Measurements from ENCODE around the gene CRLF2.
"Not testable (repeated sequence)": the region's sequence is repeated elsewhere in the genome, so short reads cannot be mapped to it uniquely, and the experiment has no call there.

Gene CRLF2

GRCh38 chrX:1167918-1168481, 44.4 kb downstream of the CRLF2 start:
- DNase-seq (ENCODE audit: low read depth in 2 of 2) = no peak

- DNase-seq (ENCODE audit: low read depth in 2 of 2) = no peak
These were observed 45.0 kb downstream of the CRLF2 start for GRCh38 chrX:1167466-1167865.

DNA sequence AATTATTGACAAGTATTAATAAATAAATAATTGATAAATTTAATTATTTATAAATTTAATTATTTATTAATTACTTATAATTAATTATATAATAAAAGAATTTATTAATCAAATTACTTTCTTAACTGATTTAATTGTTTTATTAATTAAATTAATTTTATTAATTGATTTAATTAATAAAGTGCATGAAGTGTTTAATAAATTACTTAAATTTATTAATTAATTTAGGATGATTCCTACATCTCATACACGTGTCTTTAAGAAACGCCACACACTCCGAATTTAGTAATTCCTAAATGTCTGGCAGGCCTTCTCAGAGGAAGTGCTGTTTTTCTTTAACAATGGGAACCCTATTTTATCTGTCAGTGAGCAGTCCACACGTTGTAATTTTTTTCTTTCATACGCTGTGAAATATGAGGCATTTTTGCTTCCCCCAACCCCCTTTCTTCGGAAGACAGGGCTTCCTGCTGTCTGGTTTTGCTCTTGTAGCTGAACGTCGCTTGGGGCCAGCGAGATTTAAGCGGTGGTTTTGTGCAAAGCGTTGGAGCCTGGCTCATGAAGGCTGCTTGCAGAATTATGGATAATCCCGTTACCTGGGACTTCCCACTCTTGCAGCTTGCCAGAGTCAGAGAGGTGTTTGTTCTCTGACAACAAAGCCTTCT, 46.8 kb downstream of the CRLF2 start:
- no peak for DNase-seq (ENCODE audit: low read depth in 2 of 2)

DNA sequence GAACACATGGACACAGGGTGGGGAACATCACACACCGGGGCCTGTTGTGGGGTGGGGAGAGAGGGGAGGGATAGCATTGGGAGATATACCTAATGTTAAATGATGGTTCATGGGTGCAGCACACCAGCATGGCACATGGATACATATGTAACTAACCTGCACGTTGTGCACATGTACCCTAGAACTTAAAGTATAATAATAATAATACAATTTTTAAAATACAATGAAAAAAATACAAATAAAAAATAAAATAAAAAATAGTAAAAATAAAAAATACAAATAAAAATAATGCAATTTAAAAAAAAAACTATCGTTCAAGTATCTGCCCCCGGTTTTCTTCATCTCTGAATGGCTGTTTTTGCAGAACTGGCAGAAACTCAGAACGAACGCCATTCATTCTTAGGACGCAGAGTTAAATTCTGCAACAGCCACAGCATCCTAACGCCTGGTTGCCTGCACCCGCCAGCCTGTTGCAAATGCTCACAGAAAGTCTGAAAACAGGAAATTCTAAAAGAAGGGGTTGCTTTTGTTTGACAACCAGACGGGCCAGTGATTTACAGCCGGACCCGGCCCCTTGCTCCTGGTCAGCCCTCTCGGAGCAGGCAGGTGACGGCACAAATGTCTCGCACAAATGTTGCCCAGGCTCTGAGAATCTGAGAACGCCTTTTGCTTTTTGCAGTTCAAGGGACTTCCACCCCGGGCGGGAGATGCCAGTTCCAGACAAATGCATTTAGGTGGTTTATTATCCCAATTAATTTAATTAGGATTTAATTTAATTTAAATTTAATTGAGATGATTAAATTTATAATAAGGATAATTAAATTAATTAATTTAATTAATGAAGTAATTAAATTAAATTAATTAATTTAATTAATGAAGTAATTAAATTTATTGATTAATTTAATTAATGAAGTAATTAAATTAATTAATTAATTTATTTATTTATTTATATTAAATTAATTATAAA, 47.8 kb downstream of the CRLF2 start:
- no peak for DNase-seq (ENCODE audit: low read depth in 2 of 2)

DNA sequence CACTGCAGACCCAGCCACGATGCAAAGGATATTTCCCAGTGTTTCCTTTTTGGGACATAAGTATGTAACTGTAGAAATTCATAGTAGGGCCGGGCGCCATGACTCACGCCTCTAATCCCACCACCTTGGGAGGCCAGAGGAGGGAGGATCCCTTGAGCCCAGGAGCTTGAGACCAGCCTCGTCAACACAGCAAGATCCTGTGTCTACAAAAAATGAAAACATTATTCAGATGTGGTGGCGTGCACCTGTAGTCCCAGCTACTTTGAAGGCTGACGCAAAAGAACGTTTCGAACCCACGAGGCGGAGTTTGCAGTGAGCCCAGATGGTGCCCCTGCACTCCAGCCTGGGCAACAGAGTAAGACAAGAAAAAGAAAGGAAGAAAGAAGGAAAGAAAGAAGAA, 49.2 kb downstream of the CRLF2 start:
- no peak for DNase-seq (ENCODE audit: low read depth in 2 of 2)

GRCh38 chrX:1162119-1162916, 50.1 kb downstream of the CRLF2 start:
- DNase-seq (ENCODE audit: low read depth in 2 of 2) = no peak

DNA sequence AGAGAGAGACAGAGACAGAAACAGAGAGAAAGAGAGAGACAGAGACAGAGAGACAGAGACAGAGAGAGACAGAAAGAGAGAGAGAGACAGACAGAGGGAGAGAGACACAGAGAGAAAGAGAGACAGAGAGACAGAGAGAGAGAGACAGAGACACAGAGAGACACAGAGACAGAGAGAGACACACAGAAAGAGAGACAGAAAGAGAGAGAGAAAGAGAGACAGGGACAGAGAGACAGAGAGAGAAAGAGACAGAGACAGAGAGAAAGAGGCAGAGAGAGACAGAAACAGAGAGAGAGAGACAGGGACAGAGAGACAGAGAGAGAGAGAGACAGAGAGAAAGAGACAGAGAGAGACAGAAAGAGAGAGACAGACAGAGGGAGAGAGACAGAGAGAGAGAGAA, 52.9 kb downstream of the CRLF2 start:
- DNase-seq (ENCODE audit: low read depth in 2 of 2) = no peak

GRCh38 chrX:1156681-1157455, 55.6 kb downstream of the CRLF2 start:
- not testable (repeated sequence) for DNase-seq (ENCODE audit: low read depth in 2 of 2)

GRCh38 chrX:1153940-1154339, 58.5 kb downstream of the CRLF2 start:
- no peak for DNase-seq (ENCODE audit: low read depth in 2 of 2)

DNA sequence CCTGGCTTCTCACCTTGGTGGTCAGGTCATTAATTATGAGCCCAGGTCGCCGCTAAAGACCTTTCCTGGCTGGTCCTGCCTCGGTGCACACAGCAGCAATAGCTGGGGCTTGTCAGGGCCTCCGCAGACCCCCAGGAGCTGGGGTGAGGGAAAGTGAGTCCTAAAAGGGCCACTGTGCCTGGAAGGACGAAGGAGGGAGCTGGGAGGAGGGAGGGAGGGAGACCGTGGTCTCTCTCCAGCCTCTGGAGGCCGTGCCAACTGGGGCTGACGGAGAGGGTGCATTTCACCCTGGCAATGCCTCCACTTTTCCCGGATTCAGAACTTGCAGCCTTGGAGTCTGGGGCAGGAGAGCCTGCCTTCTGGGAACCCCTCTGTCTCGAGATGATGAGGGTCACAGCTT, 60.4 kb downstream of the CRLF2 start:
- no peak for DNase-seq (ENCODE audit: low read depth in 2 of 2)

DNA sequence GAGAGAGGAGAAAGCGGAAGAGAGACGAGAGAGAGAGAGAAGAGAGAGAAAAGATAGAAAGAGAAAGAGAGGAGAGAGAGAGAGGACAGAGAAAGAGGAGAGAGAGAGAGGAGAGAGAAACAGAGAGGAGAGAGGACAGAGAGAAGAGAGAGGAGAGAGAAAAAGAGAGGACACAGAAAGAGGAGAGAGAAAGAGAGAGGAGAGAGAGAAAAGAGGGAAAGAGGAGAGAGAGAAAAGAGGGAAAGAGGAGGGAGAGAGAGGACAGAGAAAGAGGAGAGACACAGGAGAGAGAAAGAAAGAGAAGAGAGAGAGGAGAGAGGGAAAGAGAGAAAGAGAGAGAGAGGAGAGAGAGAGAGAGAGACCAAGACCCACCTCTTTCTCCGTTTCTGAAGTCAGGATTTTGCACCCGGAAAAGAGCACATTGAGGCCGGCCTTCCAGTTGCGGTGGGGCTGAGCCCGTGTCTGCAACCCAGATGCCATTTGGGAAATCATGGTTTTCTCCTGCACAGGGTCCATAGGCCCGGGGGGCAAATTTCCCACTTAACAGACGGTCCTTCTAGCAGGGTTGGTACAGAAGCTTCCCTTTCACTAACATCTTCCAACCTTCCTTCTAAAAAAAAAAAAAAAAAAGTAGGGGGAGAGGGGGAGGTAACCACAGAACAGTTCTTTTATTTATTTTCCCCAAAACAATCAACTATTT, 60.9 kb downstream of the CRLF2 start:
- DNase-seq (ENCODE audit: low read depth in 2 of 2) = no peak

- DNase-seq (ENCODE audit: low read depth in 2 of 2) = no peak
These were observed 61.7 kb downstream of the CRLF2 start for GRCh38 chrX:1150569-1151347.

DNA sequence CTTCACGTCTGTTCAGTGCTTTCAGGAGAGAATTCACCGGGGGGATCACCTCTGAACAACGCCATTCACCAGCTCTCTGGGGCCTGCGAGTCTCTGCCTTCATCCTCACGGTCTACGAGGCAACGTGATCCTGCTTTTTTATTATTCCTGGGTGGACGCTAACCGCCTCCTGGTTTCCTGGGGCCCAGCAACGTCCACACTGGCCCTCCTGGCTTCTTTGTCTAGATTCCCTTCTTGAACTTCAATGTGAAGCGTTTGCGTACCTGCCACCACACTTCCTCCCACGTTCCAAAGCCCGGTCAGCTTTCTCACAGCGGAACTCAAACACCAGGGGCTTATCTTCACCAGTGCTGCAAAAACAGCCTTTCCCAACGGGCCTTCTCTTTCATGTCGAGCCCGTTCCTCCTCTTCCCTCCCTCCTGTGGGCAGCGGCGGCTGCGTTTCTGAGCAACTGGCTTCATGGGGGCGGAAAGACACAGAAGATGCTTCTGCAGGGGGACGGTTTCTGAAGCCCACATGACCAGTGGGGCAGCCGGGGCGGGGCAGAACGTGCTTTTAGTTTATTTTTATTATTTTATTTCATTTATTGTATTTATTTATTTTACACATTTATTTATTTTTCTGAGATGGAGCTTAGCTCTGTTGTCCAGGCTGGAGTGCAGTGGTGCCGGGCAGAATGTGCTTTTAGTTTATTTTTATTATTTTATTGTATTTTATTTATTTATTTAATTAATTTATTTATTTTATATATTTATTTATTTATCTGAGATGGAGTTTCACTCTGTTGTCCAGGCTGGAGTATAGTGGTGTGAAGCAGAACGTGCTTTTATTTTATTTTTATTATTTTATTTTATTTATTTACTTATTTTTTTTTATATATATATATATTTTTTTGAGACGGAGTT, 64.6 kb downstream of the CRLF2 start:
- no peak for DNase-seq (ENCODE audit: low read depth in 2 of 2)

DNA sequence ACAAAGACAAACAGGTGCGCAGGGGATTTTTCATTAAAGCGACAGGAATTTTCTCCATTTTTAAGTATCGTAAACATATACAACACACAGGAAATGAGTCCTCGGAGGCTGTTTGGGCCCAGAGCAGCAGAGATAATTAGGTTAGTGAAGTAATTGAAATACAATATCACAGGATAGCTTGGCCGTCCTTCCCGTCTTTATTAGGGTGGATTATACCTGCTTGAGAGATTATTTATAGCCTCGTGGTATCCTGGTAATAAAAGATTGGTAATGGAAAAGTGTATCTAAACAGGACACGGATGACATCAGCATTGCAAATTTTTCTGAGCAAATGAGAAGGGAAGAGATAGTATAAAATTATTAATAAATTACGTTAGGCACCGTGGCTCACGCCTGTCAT, 68.2 kb downstream of the CRLF2 start:
- no peak for DNase-seq (ENCODE audit: low read depth in 2 of 2)

All from stimulated activated CD4-positive, alpha-beta T cell treated with anti-CD3 and anti-CD28 coated beads, Interleukin-1b, Interleukin-23, amount 100 ng/mL, for 1 hour (primary cell).